GM12878 (cell line): Measurements from ENCODE around the gene RNF183. TPM values are rescaled to one million over a fixed set of nuclear protein-coding genes. Genes with fewer than 3 reads are reported as not detected.

Source experiments
- ATAC-seq: fragments of 200-7000 bp; cut with Tn5 transposase; 3 replicates; pipeline ENCODE4 v1.9.1; 2020; ENCODE audit warnings: mild to moderate bottlenecking, moderate library complexity
- BruUV-seq: library from RNA; stranded (reverse); fragments of 400-500 nt; replicated peaks from 2 replicates; lab custom pipeline; 2021; lab: Mats Ljungman, UMichigan
- CTCF ChIA-PET: fragments of 300-600 bp; sonication (Branson Sonifier 250); formaldehyde crosslinking; extraction: SDS; loops from one replicate; lab custom pipeline; 2021; ENCODE audit warnings: inconsistent platforms; lab: Yijun Ruan, JAX
- POLR2A ChIA-PET: fragments of 350-600 bp; formaldehyde crosslinking; extraction: SDS; loops from one replicate; lab custom pipeline; 2021; ENCODE audit warnings: inconsistent platforms; lab: Charles Lee
- RAD21 ChIA-PET: fragments of 300-600 bp; sonication (Branson Sonifier 250); formaldehyde crosslinking; loops from one replicate; lab custom pipeline; 2023; ENCODE audit warnings: antibody characterized with exemption; ENCODE audit not compliant: unreplicated experiment; lab: Charles Lee
- SMC1A ChIA-PET: fragments of 300-600 bp; sonication (Branson Sonifier 250); formaldehyde crosslinking; loops from one replicate; lab custom pipeline; 2023; ENCODE audit not compliant: unreplicated experiment, uncharacterized antibody; lab: Charles Lee
- DNase-seq: peaks from one replicate; pipeline ENCODE4 v3.0.0-alpha.2; 2011; ENCODE audit warnings: low read depth, low spot score
- FAIRE-seq: peaks from 3 replicates; lab custom pipeline; 2011; peaks lifted over from hg19 to GRCh38; lab: Jason Lieb, UNC
- H2AFZ ChIP-seq: 2 replicates; pipeline ENCODE4 v1.6.0; 2011; ENCODE audit warnings: low read depth, low read length, control low read depth; ENCODE audit not compliant: control insufficient read depth
- H3K27ac ChIP-seq: 2 replicates; pipeline ENCODE4 v1.5.1; 2011; ENCODE audit warnings: control low read depth; ENCODE audit not compliant: control insufficient read depth, insufficient read depth
- H3K27me3 ChIP-seq, 2 experiments: replicated peaks in 1 of 2; 2 replicates each; pipeline versions ENCODE4 v1.6.0 to v1.6.1; 2011; ENCODE audit warnings: low read length in 1 of 2; ENCODE audit not compliant: control insufficient read depth in 2 of 2, insufficient read depth in 2 of 2
- H3K36me3 ChIP-seq, 2 experiments: 2 replicates each; pipeline ENCODE4 v1.5.1; 2011; ENCODE audit warnings: low read length in 1 of 2; ENCODE audit not compliant: control insufficient read depth in 2 of 2, insufficient read depth in 2 of 2
- H3K4me1 ChIP-seq: 2 replicates; pipeline ENCODE4 v1.6.1; 2011; ENCODE audit warnings: mild to moderate bottlenecking, low read length, moderate library complexity, mixed read lengths; ENCODE audit not compliant: control insufficient read depth, insufficient read depth
- H3K4me2 ChIP-seq: 2 replicates; pipeline ENCODE4 v1.6.0; 2011; ENCODE audit warnings: control low read depth; ENCODE audit not compliant: control insufficient read depth, insufficient read depth
- H3K4me3 ChIP-seq: fragments of 200-600 bp; sonication (generic); 2 replicates; pipeline ENCODE4 v1.5.1; 2016
- H3K79me2 ChIP-seq: 2 replicates; pipeline ENCODE4 v1.6.0; 2011; ENCODE audit warnings: low read length; ENCODE audit not compliant: control insufficient read depth, insufficient read depth
- H3K9ac ChIP-seq: 2 replicates; pipeline ENCODE4 v1.8.0; 2011; ENCODE audit warnings: low read length, control low read depth, mixed read lengths; ENCODE audit not compliant: control insufficient read depth, insufficient read depth
- H3K9me3 ChIP-seq: replicated peaks from 3 replicates; pipeline ENCODE4 v1.5.1; 2011; ENCODE audit warnings: mild to moderate bottlenecking, low read length; ENCODE audit not compliant: control insufficient read depth, insufficient read depth
- H4K20me1 ChIP-seq: 2 replicates; pipeline ENCODE4 v1.6.0; 2011; ENCODE audit not compliant: control insufficient read depth, insufficient read depth
- BHLHE40 ChIP-seq, 2 experiments: fragments of 450-650 bp in 1 of 2; IDR thresholded peaks; 2 replicates each; pipeline ENCODE4 v1.6.1; 2011 to 2017; ENCODE audit warnings: low read depth in 2 of 2, borderline replicate concordance in 1 of 2, improper control_type of control experiment in 1 of 2, low read length in 1 of 2, mild to moderate bottlenecking in 1 of 2
- RCOR1 ChIP-seq: conservative IDR thresholded peaks from 2 replicates; pipeline ENCODE4 v1.6.1; 2012; ENCODE audit warnings: low read depth, low read length, improper control_type of control experiment
- SMAD5 ChIP-seq: IDR thresholded peaks from 2 replicates; pipeline ENCODE4 v1.6.1; 2016; ENCODE audit warnings: antibody characterized with exemption, low read depth
- WGBS: methylation state at CpG from one replicate; pipeline ENCODE4 v1.1.6; 2016; ENCODE audit warnings: low lambda C conversion rate; ENCODE audit not compliant: insufficient replicate concordance, insufficient coverage; ENCODE audit errors: missing lambda C conversion rate; 5-methylcytosine and 5-hydroxymethylcytosine counted together
- in situ Hi-C: fragments of 300-500 bp; cut with MboI; formaldehyde crosslinking; loops from 9 replicates; pipeline ENCODE4 v1.14.3; 2018; ENCODE audit warnings: mixed read lengths
- intact Hi-C: fragments of 100-400 bp; cut with micrococcal nuclease; formaldehyde crosslinking; loops from one replicate; pipeline ENCODE4 v1.14.2; 2022; ENCODE audit not compliant: unreplicated experiment
- polyA plus RNA-seq, 11 experiments: library from polyadenylated mRNA; depleted of rRNA in 4 of 11; unstranded in 6 of 11; stranded (reverse) in 5 of 11; fragments of >200 nt; fragmentation: Nextera tagmentation in 4 of 11; fragmentation: Illumina TruSeq in 1 of 11; extraction: Ambion mirVana in 4 of 11; extraction: Trizol in 1 of 11; gene quantifications; 1 replicate in 1 of 11; 2 replicates in 10 of 11; pipeline versions ENCODE4 v1.2.1 to v1.2.3, GENCODE V29; 2011 to 2016; ENCODE audit warnings: inconsistent platforms in 2 of 11, missing spikeins in 2 of 11, low read depth in 1 of 11
- total RNA-seq, 4 experiments: library from RNA; depleted of rRNA in 3 of 4; stranded (reverse); fragments of >200 nt in 3 of 4; fragmentation: Illumina TruSeq in 1 of 4; extraction: Trizol in 1 of 4; gene quantifications; 2 replicates each; pipeline versions ENCODE4 v1.2.1 to v1.2.3, GENCODE V29; 2013 to 2021
- TF ChIP-seq, protein P1 (sequence below): fragments of 450-650 bp; IDR thresholded peaks from 2 replicates; pipeline ENCODE4 v1.6.1; 2018; ENCODE audit warnings: borderline replicate concordance, mild to moderate bottlenecking; ENCODE audit not compliant: partially characterized antibody
- TF ChIP-seq, protein P2 (sequence below): fragments of 450-650 bp; IDR thresholded peaks from 2 replicates; pipeline ENCODE4 v1.6.1; 2017; ENCODE audit warnings: mild to moderate bottlenecking

Gene RNF183
- total and polyA plus RNA-seq, 10 of the 15 experiments (the other 5 are each of a cell fraction or from before 2014, with no cell fraction given): 0.03 to 0.26 (median 0.07) TPM; not detected in 6

DNA sequence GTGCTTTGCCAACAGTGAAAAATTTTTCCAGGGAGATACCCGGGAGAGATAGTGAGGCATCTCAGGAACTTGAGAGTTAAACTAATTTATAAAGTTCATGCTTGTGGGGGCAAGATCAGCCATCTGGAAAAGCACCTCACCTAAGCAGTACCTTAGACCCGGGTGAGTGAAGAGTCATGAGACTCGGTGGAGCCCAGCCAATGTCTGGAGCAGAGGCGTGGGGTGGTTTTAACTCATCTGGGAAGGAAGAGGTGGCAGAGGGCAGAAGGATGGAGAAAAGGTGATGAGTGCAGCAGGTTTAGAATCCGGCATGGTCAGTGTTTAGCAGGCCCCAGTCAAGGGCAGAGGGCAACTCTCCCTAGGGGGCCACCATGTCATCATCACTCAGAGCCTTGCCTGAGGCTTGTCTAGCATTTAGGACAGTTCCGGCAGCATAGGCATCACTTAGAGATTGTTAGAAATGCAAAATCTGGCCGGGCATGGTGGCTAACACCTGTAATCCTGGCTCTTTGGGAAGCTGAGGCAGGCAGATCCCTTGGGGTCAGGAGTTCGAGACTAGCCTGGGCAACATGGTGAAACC lies 4.3 kb upstream of the RNF183 start:
- Histone ChIP-seq H3K4me3 (no peak overlapping the region), H3K79me2 (no peaks in the 10 kb centered on the region), H3K27ac (no peak overlapping the region), H4K20me1 (no peaks in the 10 kb centered on the region), H2AFZ (no peak overlapping the region), H3K36me3 (no peaks in the 10 kb centered on the region), H3K4me1 (no peaks in the 10 kb centered on the region), H3K27me3 (no peaks in the 10 kb centered on the region), H3K4me2 (no peak overlapping the region), H3K9me3 (no peaks in the 10 kb centered on the region), H3K9ac (no peak overlapping the region)
- ChIA-PET RAD21 (no interaction called here), POLR2A (interaction anchor here (0.6 kb wide), 1 partner anchor 176 kb away, joined by 3 read pairs; no protein-coding TSS in a partner anchor), CTCF (interaction anchor here (1.7 to 1.9 kb wide), 2 partner anchors 92 to 348 kb away, joined by 5 to 6 read pairs; no protein-coding TSS in a partner anchor), SMC1A (interaction anchor here (1.5 to 3.3 kb wide), 3 partner anchors 96 to 350 kb away, joined by 4 to 14 read pairs (median 5); no protein-coding TSS in a partner anchor)
- no peak for ATAC-seq
- in situ Hi-C loops: no loop called here
- intact Hi-C loops: no loop called here
- TF ChIP-seq, protein P1, sequence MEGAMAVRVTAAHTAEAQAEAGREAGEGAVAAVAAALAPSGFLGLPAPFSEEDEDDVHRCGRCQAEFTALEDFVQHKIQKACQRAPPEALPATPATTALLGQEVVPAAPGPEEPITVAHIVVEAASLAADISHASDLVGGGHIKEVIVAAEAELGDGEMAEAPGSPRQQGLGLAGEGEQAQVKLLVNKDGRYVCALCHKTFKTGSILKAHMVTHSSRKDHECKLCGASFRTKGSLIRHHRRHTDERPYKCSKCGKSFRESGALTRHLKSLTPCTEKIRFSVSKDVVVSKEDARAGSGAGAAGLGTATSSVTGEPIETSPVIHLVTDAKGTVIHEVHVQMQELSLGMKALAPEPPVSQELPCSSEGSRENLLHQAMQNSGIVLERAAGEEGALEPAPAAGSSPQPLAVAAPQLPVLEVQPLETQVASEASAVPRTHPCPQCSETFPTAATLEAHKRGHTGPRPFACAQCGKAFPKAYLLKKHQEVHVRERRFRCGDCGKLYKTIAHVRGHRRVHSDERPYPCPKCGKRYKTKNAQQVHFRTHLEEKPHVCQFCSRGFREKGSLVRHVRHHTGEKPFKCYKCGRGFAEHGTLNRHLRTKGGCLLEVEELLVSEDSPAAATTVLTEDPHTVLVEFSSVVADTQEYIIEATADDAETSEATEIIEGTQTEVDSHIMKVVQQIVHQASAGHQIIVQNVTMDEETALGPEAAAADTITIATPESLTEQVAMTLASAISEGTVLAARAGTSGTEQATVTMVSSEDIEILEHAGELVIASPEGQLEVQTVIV: no peak
- TF ChIP-seq BHLHE40 (IDR thresholded peaks at IDR 0.05; ENCODE audit: borderline replicate concordance in 1 of 2, low read depth in 2 of 2, low read length in 1 of 2): no peak
- TF ChIP-seq, protein P2, sequence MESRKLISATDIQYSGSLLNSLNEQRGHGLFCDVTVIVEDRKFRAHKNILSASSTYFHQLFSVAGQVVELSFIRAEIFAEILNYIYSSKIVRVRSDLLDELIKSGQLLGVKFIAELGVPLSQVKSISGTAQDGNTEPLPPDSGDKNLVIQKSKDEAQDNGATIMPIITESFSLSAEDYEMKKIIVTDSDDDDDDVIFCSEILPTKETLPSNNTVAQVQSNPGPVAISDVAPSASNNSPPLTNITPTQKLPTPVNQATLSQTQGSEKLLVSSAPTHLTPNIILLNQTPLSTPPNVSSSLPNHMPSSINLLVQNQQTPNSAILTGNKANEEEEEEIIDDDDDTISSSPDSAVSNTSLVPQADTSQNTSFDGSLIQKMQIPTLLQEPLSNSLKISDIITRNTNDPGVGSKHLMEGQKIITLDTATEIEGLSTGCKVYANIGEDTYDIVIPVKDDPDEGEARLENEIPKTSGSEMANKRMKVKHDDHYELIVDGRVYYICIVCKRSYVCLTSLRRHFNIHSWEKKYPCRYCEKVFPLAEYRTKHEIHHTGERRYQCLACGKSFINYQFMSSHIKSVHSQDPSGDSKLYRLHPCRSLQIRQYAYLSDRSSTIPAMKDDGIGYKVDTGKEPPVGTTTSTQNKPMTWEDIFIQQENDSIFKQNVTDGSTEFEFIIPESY: no peak
- no peak for TF ChIP-seq RCOR1
- TF ChIP-seq SMAD5: no peak
- BruUV-seq: no TSS peak
- FAIRE-seq: no peak
- 41% methylated on average over 8 of the region's 8 CpGs for WGBS
- no peak for DNase-seq
